Smooth muscle cell (in vitro differentiated cells): ENCODE data around the gene CKMT2. TPM values are rescaled to one million over a fixed set of nuclear protein-coding genes. Genes with fewer than 3 reads are reported as not detected.
A peak's percentile ranks its signal among the peaks of the same experiment; 100 is the strongest.

Experiments used
- DNase-seq: peaks from one replicate; lab custom pipeline; 2025; ENCODE audit not compliant: unreplicated experiment; lab: John Stamatoyannopoulos, UW
- H2AFZ ChIP-seq: fragments of 200-600 bp; sonication (generic); 2 replicates; pipeline ENCODE4 v1.6.0; 2016; ENCODE audit warnings: antibody characterized with exemption, low read depth, mild to moderate bottlenecking
- H3F3A ChIP-seq: fragments of 200-600 bp; sonication (generic); 2 replicates; pipeline ENCODE4 v1.6.0; 2017; ENCODE audit warnings: antibody characterized with exemption, low read depth
- H3K27ac ChIP-seq: fragments of 200-600 bp; sonication (generic); 2 replicates; pipeline ENCODE4 v1.5.1; 2016; ENCODE audit warnings: low read depth, mild to moderate bottlenecking
- H3K27me3 ChIP-seq: fragments of 200-600 bp; sonication (generic); 2 replicates; pipeline ENCODE4 v1.6.1; 2016; ENCODE audit warnings: low read depth, mild to moderate bottlenecking
- H3K36me3 ChIP-seq: fragments of 200-600 bp; sonication (generic); 2 replicates; pipeline ENCODE4 v1.5.1; 2016; ENCODE audit warnings: low read depth
- H3K4me1 ChIP-seq: fragments of 200-600 bp; sonication (generic); 2 replicates; pipeline ENCODE4 v1.5.1; 2016; ENCODE audit warnings: low read depth
- H3K4me2 ChIP-seq: fragments of 200-600 bp; sonication (generic); 2 replicates; pipeline ENCODE4 v1.6.0; 2016; ENCODE audit warnings: mild to moderate bottlenecking
- H3K4me3 ChIP-seq: fragments of 200-600 bp; sonication (generic); 2 replicates; pipeline ENCODE4 v1.5.1; 2016; ENCODE audit warnings: mild to moderate bottlenecking
- H3K79me2 ChIP-seq: fragments of 200-600 bp; sonication (generic); 2 replicates; pipeline ENCODE4 v1.6.0; 2016; ENCODE audit warnings: low read depth, mild to moderate bottlenecking
- H3K9ac ChIP-seq: fragments of 200-600 bp; sonication (generic); 2 replicates; pipeline ENCODE4 v1.6.0; 2016; ENCODE audit warnings: low read depth
- H3K9me3 ChIP-seq: fragments of 200-600 bp; sonication (generic); replicated peaks from 2 replicates; pipeline ENCODE4 v1.5.1; 2016; ENCODE audit warnings: low read depth
- H4K20me1 ChIP-seq: fragments of 200-600 bp; sonication (generic); 2 replicates; pipeline ENCODE4 v1.6.0; 2016; ENCODE audit warnings: low read depth
- CTCF ChIP-seq: fragments of 200-600 bp; sonication (generic); IDR thresholded peaks from 2 replicates; pipeline ENCODE4 v1.5.1; 2017; ENCODE audit warnings: borderline replicate concordance, mild to moderate bottlenecking, antibody characterized with exemption; ENCODE audit not compliant: insufficient read depth, poor library complexity, severe bottlenecking
- WGBS: methylation state at CpG from one replicate; pipeline ENCODE4 v1.1.7; 2016; ENCODE audit warnings: low lambda C conversion rate; 5-methylcytosine and 5-hydroxymethylcytosine counted together
- polyA plus RNA-seq: library from polyadenylated mRNA; unstranded; fragments of >200 nt; fragmentation: Nextera tagmentation; extraction: Ambion mirVana; gene quantifications from 2 replicates; pipeline ENCODE4 v1.2.1, GENCODE V29; 2016
- total RNA-seq: library from RNA; depleted of rRNA; stranded (reverse); fragments of >200 nt; gene quantifications from 2 replicates; pipeline ENCODE4 v1.2.3, GENCODE V29; 2014

The CKMT2 gene
- total and polyA plus RNA-seq, 2 experiments from 2014 or later = 1.5 TPM; not detected in 1

GRCh38 chr5:81191726-81192372 lies 41.3 kb upstream of the CKMT2 start:
- Histone ChIP-seq H3K9me3 (no peaks in the 10 kb centered on the region), H3K27me3 (no peaks in the 10 kb centered on the region), H3K4me1 (peaks cover 3% of the 10 kb centered on the region), H3F3A (no peaks in the 10 kb centered on the region), H2AFZ (no peak overlapping the region), H3K4me3 (no peak overlapping the region), H3K79me2 (no peaks in the 10 kb centered on the region), H3K27ac (no peak overlapping the region), H3K4me2 (no peak overlapping the region), H4K20me1 (no peaks in the 10 kb centered on the region), H3K9ac (no peak overlapping the region), H3K36me3 (no peaks in the 10 kb centered on the region)
- no peak for DNase-seq
- 90% methylated on average over 9 of the region's 9 CpGs for WGBS
- no peak for TF ChIP-seq CTCF

- Histone ChIP-seq H4K20me1 (no peaks in the 10 kb centered on the region), H2AFZ (no peak overlapping the region), H3K79me2 (no peaks in the 10 kb centered on the region), H3K4me2 (no peak overlapping the region), H3K4me1 (peaks cover 3% of the 10 kb centered on the region), H3K9ac (no peak overlapping the region), H3K27ac (no peak overlapping the region), H3K36me3 (no peaks in the 10 kb centered on the region), H3F3A (no peaks in the 10 kb centered on the region), H3K9me3 (no peaks in the 10 kb centered on the region), H3K4me3 (no peak overlapping the region), H3K27me3 (no peaks in the 10 kb centered on the region)
- TF ChIP-seq CTCF = no peak
- 63% methylated on average over 8 of the region's 8 CpGs for WGBS
- no peak for DNase-seq
Observed at GRCh38 chr5:81192373-81192750, 40.8 kb upstream of the CKMT2 start.

GRCh38 chr5:81194633-81195334 lies 38.3 kb upstream of the CKMT2 start:
- Histone ChIP-seq H3K4me1 (peaks cover 3% of the 10 kb centered on the region), H3K9me3 (no peaks in the 10 kb centered on the region), H3K4me3 (no peak overlapping the region), H2AFZ (no peak overlapping the region), H3K4me2 (peak overlapping the region; percentile 68), H3K9ac (no peak overlapping the region), H3K36me3 (no peaks in the 10 kb centered on the region), H3F3A (no peaks in the 10 kb centered on the region), H3K27me3 (no peaks in the 10 kb centered on the region), H3K79me2 (no peaks in the 10 kb centered on the region), H4K20me1 (no peaks in the 10 kb centered on the region), H3K27ac (no peak overlapping the region)
- 31% methylated on average over 31 of the region's 31 CpGs for WGBS
- peak; percentile 68 for DNase-seq
- peak; percentile 97 for TF ChIP-seq CTCF
